ENCODE measurements around the gene IFITM5.
"Not testable (repeated sequence)": the region's sequence is repeated elsewhere in the genome, so short reads cannot be mapped to it uniquely, and the experiment has no call there.

Gene IFITM5

DNA sequence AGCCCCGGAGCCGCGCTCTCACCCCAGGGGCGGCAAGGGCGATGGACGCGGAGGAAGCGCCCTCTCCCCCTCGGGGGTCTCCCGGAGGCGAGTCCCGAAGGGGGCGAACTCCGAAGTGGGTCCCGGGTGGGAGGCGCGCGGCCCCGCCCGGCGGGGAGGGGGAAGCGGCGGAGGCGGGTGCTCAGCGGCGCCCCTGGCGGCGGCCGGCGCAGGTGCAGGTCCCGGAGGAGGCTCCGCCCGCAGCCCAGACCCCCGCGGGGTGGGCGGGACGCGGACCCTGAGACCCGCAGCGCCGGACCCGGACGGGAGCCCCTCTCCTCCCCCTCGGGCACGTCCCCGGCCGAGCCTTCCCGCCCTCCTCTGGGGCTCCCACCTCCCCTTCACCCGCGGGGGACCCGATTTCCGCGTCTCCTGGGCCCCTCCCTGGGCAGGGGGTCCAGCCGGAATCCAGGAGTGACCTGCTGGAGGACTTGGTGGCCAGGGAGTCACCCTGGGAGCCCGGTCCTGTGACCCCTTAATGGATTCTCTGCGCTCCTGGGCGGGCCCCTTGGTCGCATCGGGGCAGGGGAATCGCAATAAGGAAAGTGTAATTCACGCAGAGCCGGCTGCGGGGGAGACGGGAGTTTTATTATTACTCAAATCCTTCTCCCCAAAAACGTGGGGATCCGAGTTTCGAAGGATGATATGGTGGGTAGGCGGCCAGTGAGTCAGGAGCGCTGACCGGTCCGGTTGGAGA is 11.9 kb upstream of the IFITM5 start:
- DNase-seq = not testable (repeated sequence)

DNA sequence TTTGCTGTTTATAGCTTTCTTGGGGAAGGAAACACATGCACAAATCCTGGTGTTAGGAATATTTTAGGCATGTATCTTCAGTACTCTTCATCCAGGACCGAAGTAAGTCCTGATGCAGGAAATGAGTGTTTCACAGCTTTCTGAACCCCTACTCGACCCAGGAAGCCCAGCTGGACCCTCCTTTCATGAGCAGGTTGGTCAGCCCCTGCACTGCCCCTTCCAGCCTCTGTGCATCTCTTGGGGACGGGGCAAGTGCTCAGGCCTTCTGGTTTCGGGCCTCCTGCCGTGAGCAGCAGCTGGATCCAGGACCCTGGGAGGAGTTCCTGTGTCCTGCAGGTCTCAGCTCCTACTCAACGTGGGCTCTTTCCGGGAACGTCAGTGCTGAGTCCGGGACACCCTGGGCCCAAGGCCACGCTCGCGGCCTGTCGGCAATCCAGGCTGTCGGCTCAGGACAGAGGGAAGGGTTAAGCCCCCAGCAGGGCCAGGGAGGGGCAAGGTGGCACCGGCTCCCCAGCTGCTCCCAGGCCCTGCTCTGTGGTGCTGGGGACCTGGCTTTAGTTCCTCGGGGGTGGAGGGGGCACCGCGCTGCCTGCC is 10.8 kb upstream of the IFITM5 start:
- DNase-seq = not testable (repeated sequence)

DNA sequence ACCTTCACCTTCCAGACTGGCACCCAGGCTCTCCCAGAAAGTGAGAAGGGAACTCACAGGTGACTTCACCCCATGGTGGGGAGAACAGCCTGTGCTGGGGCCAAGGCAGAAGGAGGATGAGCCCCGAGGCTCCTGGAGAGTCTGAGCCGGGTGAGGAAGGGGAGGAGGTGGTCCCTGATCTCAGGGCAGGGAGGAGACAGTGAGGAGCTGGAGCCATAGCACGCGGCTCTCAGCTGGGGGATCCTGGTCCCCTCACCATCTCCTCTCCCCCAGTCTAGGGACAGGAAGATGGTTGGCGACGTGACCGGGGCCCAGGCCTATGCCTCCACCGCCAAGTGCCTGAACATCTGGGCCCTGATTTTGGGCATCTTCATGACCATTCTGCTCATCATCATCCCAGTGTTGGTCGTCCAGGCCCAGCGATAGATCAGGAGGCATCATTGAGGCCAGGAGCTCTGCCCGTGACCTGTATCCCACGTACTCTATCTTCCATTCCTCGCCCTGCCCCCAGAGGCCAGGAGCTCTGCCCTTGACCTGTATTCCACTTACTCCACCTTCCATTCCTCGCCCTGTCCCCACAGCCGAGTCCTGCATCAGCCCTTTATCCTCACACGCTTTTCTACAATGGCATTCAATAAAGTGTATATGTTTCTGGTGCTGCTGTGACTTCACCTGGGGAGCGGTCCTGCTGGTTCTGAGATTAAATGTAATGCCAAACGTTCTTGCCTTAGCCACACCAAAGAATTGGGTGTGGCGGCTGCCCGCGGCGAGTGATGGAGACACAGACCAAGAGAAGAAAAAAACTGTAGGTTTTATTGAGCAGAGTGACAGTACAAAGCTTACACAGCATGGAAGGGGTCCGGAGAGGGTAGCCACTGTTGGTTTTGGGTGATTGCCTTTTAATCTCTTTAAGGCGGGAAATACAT is 9.7 kb upstream of the IFITM5 start:
- DNase-seq = not testable (repeated sequence)

DNA sequence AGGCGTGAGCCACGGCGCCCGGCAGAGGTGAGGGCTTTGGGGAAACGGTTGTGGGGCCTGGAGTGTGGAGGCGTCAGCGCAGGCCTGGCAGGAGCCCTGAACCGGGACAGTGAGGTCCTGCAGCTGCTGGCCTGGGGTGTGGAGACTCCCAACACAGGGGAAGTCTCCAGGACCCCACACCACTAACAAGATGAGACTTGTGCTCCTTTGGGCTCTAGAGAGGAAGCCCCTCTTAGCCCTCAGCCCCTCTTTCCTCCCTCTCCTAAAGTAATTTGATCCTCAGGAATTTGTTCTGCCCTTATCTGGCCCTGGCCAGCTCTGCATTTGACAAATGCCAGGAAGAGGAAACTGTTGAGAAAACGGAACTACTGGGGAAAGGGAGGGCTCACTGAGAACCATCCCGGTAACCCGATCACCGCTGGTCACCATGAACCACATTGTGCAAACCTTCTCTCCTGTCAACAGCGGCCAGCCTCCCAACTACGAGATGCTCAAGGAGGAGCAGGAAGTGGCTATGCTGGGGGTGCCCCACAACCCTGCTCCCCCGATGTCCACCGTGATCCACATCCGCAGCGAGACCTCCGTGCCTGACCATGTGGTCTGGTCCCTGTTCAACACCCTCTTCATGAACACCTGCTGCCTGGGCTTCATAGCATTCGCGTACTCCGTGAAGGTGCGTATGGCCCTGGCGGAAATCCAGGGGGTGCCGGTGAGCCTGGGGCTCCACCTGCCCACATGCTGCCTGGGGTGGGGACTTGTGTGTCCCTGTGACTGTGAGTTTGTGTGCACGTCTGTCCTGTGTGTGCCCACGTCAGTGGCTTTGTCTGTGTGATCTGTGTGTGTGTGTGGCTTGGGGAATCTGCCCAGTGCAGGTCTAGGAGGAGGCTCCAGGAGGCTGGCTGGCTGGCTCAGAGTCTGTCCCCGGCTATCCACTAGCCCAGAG is 8.7 kb upstream of the IFITM5 start, which contains the start of gene IFITM2:
IFITM2 (plus strand) TSS at position 51 of the 943 bp plus-strand sequence; CDS start at position 428, 377 bp downstream.
- not testable (repeated sequence) for DNase-seq

DNA sequence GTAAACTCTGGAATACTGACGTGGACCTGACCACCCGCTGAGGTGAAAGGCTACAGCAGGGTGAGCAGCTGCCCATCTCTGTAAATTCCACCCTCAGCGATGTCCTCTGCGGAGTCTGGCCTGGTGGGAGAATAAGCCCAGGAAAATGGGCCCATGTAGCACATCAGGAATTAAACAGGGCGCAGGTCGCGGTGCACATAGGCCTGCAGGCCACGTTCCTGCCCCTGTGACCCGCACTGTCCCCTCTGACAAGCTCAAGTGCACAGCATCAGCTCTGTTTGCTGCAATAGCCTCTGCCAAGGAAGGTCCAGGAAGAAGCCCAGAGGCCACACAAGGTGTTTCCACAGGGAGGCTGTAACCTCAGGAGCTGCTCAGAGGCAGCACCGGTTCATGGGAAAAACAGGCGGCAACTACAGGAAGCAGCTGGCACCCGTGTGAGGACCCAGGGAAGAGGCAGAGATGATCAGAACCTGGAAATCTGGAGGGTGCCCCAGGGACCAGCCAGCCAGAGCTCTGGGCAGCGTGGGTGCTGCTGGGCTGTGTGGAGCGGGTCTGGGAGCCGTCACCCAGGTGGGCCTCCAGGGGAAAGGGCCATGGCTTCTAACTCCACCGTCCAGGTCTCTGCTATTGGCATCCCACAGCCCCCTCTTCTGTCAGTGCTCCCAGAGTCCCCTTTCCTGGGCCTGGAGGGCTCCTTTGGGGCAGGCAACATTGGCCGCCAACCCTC is 7.5 kb upstream of the IFITM5 start:
- no peak for DNase-seq

DNA sequence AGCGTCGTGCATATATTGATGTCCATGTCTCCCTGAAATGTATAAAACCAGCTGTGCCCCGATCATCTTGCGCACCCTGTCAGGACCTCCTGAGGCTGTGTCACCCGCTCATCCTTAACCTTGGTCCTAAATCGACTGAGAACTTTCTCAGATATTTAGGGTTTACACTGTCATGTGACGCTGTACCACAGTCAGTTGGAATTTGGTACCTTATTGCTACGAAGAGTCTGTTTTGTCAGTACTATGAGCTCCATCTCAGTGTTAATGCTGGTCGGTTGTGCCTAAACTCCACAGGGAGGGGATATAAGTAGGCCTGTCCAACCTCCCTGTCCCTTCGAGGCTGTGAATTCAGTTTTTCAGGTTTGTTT is 6.5 kb upstream of the IFITM5 start:
- no peak for DNase-seq

DNA sequence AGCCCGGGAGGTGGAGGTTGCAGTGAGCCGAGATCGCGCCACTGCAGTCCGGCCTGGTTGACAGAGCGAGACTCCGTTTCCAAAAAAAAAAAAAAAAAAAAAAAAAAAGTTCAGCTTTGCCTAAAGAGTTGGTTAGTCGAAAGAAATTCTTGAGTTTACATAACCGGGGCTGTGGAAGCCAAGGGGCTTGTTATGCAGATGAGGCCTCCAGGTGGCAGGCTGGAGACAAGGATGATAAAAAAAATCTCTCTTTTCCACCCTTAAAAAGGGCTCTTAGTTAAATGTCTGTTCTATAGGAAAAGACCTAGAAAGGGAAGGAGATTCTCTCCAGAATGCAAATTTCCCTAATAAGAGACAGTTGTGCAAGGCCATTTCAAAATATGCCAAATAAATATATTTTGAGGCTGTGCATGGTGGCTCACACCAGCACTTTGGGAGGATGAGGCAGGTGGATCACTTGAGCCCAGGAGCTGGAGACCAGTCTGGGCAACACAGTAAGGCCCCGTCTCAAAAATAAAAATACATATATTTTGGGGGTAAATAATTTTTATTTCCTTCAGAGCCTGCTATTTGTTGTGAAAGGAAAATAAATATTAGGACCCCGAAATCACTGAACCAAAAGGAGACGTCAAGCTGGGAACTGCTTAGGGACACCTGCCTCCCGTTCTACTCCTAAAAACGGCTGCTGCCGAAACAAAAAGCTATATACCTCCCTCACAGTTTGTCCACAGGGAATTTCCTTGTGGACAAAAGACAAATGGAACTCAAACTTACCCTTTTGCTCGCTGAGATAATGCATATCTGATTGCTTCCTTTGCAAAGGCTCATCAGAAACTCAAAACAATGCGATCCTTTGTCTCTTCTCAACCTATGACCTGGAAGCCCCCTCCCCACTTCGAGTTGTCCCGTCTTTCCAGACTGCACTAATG is 5.9 kb upstream of the IFITM5 start:
- DNase-seq = no peak

DNA sequence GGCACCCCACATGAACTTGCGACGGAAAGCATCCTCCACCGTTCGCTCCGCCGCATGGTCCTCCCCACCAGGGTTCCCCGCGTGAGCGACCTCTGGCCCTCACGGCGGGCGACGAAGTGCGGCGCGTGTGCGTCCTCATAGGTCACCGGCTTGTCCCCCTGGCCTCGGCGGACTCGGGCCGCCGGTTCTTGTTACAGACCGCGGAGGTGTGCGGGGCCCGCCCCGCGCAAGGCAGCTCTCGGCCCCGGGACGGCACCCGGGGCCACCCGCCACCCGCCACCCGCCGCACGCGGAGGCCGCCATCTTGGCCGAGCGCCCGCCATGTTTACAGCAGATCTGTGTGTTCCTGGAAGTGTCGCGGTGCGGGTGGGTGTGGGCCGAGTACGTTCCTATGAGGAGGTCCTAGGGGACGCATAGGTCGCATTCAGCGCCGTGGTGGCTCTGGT is 4.8 kb upstream of the IFITM5 start:
- DNase-seq = no peak

DNA sequence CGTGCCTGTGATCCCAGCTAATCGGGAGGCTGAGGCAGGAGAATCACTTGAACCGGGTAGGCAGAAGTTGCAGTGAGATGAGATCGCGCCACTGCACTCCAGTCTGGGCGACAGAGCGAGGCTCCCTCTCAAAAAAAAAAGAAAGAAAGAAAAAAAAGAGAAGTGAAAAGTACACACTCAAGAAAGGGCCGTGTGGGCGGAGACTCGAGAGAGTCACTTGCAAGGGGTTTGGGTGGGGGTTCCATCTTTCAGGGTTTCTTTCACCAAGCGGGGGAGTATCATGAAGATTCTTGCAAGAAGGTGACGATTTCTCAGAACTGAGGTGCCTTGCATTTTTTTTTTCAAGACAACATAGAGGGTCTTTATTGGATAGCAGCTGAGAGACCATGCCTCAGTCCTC is 4.0 kb upstream of the IFITM5 start:
- no peak for DNase-seq

DNA sequence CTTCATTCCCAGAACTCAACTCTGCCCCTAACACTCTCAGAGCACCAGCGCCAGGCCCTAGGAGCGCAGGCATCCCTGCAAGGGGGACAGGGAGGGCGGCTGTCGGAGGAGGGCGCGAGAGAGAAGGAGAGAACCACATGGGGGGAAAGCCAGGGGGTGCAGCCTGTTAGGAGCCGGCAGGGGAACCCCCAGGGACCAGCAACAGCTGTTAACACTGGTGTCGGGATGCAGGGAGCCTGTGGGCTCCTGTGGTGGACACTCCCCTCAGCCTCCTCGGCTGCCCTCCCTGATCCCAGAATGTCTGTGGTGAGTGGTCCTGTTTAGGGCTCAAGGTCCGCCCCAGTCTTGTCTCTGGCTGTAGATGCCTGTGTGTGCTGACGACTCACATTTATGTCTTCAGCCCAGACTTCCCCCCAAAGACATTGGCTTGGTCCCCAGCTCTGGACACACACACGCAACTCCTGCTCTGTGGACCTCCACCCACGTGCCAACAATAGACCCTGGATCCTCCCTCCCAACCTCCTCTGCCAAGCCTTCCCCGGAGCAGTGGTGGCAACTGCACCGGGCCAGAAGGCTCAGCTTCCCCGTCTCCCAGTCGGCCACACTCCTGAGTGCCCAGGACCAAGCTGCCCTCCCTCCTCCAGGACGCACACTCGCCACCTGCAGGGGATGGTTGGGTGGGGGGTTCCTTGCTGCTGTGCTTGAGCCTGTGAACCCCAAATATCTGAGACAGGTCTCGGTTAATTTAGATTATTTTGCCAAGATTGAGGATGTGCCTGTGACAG is 817 bp upstream of the IFITM5 start:
- DNase-seq = no peak

DNA sequence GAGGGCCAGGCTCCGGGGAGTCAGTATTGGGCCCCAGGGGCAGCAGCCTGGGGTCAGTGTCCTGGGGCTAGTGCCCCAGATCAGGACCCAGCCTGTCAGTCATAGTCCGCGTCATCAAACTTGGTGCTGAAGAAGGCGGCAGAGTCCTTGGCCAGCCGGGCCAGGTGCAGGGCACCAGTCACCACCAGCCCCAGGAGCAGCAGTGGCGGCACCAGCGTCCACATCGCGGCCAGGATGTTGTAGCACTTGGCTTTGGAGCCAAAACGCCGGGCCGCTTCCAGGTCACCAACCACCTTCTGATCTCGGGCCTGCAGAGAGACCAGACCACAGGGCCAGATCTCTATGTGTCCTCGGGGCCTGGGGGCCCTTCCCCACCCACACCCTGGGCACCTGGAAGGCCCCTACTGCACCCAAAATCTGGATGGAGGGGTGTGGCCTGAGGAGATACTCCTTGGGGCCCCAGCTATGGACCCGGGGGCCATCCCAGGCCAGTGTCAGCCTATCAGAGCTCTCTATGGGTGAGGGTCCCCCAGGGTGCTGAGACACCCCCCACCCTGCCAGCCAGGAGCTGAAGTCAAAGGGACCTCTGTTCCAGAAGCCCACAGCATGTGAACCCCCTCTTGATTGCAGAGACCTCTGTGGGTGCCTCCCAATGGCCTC is 790 bp downstream of the IFITM5 start:
- DNase-seq = no peak

DNA sequence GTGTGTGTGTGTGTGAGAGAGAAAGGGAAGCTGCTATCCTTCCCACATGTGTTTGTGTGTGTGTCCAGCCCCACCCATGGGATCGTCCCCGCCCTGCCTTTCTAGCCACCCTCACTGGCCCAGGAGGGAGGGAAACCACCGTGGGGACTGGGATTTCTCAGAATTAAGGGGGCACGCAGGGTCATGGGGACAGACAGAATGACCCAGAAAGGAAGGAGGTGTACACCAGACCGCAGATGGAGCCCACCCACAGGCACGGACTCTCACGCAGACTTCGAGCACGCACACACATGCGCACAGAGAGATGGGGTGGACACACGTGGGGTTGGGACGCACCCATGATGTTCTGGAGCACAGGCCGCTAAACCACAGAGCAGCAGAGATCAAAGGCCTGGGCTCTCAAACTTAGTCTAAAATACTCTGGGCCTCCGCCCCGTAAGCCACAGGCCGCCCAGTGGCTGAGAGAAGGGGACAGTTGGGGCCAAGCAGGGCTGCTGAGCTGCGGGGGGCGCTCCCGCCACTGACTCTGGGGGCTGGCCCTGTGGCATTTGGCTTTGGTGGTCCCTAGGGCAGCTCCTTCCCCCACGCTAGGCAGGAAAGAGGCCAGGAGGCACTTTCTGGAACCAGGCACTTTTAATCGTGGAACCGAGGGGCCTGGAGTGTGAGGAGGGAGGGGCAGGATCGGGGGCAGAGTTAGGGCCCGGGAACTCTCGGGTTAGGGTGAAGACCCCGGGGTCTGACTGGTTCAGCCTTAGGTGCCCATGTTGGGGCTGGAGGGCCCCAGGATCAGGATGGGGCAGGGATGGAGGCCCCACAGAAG is 1.5 kb downstream of the IFITM5 start:
- DNase-seq = no peak

DNA sequence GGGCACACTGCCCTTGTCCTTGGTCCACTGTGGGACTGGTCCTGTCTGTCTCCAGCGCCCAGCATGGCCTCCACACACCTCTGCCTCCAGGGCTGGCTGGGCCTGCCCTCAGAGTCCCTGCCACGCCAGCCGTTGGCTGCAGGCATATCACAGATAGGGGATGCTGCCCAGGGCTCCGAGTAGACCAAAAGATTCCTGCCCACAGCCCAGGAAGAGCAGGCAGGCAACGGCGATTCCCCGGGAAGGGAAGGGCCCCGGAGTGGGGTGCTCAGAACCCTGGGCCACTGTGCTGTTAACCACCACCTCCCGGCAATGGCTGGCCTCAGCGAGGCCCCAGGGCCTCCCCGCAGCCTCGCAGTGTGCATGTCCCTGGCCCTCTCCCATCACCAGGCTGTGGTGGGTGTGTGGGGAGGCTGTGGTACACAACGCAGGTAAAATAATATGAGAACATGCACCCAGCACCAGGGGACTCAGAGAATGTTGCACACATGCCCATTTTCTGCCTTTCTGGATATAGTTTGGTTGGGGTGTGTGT is 2.2 kb downstream of the IFITM5 start:
- DNase-seq = no peak

DNA sequence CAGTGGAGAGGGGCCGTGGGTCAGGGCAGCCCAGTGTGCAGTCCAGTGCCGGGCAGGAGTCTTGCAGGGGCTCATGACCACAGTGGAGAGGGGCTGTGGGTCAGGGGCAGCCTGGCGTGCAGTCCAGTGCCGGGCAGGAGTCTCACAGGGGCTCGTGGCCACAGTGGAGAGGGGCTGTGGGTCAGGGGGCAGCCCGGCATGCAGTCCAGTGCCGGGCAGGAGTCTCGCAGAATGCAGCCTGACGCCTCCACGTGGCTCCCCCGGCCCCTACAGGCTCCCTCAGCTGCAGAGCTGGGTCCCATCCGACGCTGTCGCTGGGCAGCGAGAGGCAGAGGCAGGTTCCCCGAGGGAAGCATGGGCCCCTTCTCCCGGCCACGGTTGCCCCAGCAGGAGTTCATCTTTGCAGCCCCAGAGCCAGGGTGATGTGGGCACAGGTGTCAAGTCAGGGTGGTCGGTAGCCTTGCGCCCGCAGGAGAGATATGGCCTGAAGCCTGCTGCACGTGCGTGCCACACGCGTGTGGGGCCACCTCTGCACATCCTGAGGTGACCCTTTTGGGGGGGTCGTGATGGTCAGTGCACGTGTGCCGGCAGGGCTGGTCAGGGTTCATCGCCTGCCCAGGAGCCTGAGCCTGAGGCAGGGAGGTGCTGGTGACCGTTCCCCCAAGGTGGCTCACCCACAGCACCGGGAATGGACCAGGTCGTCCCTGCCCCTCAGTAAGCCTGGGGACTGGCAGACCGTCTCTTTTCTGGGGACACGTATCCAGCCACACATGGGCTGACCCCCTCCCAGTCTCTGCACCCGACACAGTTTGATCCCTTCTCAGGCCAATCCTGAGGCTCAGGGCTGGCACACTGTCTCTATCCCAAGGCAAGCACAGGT is 2.9 kb downstream of the IFITM5 start:
- no peak for DNase-seq

DNA sequence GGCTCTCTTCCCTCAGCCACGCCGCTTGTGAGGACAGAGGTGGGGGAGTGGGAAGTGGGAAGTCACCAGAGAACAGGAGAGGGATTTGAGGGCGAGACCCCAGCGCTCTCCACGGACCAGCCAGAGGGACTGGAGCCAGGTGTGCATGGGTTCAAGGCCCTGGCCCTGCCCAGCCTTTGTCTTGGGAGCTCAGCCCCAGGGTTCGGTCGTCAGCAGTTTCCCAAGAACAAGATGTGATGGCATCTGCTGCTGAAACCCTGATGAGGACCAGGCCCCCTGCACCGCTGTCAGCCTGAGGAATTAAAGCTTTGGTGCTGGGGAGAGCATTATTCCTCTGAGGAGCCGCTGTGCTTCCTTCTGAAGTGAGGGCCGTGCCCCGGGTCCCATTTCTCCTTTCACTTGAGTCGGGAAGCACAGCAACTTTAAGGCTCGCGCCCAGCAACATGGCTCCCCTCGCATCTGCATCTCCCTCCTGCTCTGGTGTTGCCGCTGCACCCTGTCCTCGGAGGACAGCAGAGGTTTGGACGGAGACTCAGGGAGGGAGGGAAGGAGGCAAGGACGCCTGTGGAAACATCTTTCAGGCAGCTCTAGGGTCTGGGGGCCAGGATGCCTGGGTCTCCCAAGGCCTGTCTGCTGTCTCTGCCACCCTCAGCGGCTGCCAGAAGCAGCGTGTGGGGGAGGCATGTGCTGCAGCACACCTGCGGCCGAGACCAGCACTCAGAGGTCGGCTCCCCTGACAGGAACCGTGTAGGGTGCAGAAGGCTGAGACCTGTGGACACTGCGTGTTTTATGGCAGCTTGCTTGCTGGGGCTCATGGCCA is 3.8 kb downstream of the IFITM5 start:
- DNase-seq = no peak

DNA sequence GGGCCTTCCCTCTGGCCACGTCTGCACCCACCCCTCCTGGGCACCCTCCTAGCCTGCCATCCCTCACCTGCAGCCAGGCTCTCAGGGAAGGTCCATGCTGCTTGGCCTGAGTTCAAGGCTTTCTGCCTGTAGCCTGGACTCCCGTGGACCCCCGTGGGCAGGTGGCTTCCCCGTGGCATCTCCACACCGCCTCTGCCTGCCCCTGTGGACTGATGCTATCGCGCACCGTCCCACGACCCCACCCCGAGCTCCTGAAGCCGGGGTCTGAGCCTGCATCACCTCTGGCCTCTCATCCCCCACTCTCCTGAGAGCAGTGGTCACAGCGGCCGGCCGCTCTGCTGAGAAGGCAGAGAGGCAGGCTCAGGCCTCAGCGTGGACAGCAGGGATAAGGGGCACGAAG is 4.5 kb downstream of the IFITM5 start:
- no peak for DNase-seq

Data from NCI-H1417 treated with DMSO at 0.1 percent for 48 hours (cell line).